Smooth muscle cell of the brain vasculature (primary cell): Measurements from ENCODE around the gene PACSIN3.
"Not testable (repeated sequence)": the region's sequence is repeated elsewhere in the genome, so short reads cannot be mapped to it uniquely, and the experiment has no call there.

ENCODE experiments used
- DNase-seq: peaks from one replicate; pipeline ENCODE4 v3.0.0-alpha.2; 2012; ENCODE audit warnings: low read depth, low spot score

Gene PACSIN3

DNA sequence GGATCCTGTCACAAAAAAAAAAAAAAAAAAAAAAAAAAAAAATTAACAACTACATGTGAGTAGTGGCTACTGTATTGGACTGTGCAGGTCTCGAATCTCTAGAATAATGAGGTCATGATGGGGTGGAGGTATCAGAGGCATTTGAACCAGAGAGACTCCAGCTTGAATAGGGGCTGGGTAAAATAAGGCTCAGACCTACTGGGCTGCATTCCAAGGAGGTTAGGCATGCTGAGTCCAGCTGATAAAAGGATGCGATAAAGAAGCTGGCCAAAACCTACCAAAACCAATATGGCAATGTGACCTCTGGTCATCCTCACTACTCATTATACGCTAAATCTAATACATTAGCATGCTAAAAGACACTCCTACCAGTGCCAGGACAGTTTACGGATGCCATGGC, 5.9 kb upstream of the PACSIN3 start:
- no peak for DNase-seq

DNA sequence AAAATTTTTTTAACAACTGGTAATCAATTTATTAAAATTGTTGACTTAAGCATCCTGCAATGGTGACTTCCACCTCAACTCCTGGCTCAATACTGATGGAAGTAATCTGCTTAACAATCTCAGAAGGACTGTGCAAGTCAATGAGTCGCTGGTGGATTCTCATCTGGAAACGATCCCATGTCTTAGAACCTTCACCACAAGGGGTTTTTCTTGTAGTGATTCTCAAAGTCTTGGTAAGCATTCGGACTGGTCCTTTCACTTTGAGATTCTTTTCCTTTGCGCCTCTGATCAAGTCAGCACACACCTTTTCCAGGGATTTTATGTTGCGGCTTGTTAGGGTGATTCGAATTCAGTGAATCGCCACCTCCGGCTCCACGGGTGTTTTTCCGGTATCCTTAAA, 4.9 kb upstream of the PACSIN3 start:
- DNase-seq = not testable (repeated sequence)

GRCh38 chr11:47189100-47189834, 3.0 kb upstream of the PACSIN3 start:
- no peak for DNase-seq

GRCh38 chr11:47188259-47188658, 2.0 kb upstream of the PACSIN3 start:
- no peak for DNase-seq

GRCh38 chr11:47187723-47188122, 1.5 kb upstream of the PACSIN3 start:
- no peak for DNase-seq

- DNase-seq = no peak
Observed at GRCh38 chr11:47186700-47187695, 764 bp upstream of the PACSIN3 start.

- DNase-seq = no peak
Observed at GRCh38 chr11:47185305-47186075, 744 bp downstream of the PACSIN3 start.

DNA sequence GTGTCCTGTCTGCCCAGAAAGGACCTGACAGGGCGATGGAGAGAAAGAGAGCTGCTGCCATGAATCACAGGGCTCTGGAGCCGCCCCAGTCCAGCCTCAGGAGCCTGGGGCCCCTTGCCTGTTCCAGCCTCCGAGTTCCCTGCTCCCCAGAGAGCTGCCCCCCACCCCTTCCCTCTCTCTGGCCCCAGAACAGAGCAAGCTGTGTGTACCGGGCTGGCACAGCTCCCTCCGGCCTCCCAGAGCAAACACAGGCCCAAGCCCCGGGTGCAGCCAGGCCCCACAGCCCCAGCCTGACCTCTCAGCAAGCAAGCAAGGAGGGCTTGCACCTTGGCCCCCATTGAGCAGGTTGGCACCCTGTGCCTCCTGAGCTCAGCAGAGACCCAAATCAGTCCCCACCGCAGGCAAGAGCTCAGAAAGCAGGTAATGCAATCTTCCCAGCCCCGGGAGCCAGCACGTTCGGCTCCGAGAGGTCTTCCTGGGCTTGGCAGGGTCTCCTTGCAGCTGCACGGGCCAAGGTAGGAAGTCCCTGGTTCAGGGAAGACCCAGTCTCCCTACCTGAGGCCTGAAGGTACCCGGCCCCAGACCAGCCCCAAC, 1.4 kb downstream of the PACSIN3 start:
- DNase-seq = no peak

DNA sequence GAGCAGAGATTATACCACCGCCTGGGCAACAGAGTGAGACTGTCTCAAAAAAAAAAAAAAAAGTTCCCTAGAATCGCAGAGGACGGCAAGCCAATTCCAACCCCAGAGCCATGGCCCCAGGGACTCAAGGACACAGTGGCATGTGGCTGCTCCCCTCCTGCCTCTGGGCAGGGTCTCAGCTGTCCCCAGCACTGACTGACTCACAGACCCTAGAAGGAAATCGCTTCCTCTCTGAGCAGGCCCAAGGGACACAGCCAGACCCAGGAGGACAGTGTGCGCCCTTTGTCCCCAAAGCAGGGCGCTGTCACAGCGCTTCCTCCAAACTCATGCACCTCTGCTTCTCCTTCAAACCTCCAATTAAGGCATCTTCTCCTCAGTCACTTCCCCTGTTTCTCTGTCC, 2.3 kb downstream of the PACSIN3 start:
- no peak for DNase-seq

DNA sequence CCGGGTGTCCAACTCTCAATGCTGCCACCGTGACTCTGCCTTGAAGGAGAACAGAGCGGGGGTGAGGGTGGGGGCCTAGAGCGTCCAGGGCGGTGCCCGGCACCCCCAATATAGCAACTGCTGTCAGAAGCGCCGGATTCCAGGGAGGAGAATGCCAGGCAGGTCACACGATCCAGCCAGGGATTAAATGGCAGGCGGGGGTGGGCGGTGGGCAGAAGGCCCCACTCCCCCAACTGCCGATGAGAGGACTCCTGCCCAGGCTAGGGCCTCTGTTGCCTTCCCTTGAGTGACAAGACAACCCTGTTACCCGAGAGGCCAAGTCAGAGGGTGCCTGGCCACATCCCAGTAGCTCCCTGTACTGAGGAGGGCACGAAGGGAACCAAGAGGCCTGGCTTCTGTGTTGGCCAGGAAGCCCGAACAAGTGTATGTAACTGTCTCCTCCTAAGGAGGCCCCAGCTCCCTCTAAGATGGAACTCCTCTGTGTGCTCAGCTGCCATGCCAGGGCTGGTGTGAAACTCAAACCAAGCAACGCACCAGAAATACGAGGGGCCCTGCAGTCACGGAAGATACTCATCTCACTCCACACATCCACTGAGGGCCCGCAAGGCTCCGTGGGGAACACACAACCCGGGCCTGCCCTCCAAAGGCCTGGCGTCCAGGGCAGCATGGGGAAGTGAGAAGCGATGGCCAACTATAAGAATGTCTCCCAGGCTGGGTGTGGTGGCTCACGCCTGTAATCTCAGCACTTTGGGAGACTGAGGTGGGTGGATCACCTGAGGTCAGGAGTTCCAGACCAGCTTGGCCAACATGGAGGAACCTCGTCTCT, 3.0 kb downstream of the PACSIN3 start:
- DNase-seq = no peak

DNA sequence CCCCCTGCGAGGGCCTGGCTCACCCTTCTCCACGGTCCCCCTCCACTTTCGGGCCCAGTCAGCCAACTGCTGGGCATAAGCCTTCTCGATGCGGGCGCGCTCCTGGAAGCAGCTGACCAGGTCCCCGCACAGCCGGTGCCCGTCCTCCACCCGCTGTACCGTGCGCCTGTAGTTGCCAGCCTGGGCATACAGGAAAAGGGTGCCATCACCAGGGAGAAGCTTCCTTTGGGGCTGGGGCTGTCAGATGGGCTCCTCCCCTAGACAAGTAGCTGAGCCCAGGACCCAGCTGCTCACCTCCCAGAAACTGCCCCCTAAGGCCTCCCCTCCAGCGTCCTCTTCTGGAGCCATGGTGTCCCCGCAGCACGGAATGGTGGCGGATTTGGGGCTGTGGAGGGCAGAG, 3.9 kb downstream of the PACSIN3 start:
- DNase-seq = no peak

DNA sequence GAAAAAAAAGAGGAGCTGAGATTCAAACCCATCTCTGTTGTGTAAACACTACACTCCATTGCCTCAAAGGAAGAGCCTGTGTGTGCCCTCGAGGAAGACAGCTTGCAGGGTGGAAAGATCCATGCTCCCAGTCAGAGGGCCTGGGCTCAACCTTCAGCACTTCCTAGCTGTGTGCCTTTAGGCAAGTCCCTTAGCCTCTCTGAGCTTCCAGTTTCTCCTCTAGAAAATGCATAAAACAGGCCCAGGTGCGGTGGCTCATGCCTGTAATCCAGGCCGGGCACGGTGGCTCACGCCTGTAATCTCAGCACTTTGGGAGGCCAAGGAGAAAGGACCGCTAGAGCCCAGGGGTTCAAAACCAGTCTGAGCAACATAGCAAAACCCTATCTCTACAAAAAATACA, 5.0 kb downstream of the PACSIN3 start:
- DNase-seq = no peak

- no peak for DNase-seq
Observed at GRCh38 chr11:47180006-47180787, 6.0 kb downstream of the PACSIN3 start.

GRCh38 chr11:47179655-47179991, 6.6 kb downstream of the PACSIN3 start:
- DNase-seq = no peak

- no peak for DNase-seq
Observed at GRCh38 chr11:47178737-47179654, 7.2 kb downstream of the PACSIN3 start.

DNA sequence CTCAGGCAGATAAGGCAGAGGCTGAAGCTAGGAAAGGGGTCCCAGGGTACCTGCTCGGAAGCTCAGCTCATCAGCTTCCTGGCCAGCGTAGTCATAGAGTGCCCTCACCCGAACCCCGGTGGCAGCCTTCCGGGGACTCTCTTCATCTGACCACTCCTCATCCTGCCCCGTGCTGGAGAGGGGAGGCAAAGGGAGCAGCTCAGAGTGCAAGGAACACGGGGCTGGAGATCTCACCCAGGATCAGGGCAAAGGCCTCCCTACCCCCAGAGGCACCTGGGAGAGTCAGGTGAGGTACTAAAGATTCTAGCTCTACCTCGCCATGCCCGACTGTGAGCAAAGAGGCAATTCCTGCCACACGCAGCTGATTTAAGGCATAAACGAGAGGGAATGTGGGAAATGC, 7.9 kb downstream of the PACSIN3 start:
- DNase-seq = no peak

DNA sequence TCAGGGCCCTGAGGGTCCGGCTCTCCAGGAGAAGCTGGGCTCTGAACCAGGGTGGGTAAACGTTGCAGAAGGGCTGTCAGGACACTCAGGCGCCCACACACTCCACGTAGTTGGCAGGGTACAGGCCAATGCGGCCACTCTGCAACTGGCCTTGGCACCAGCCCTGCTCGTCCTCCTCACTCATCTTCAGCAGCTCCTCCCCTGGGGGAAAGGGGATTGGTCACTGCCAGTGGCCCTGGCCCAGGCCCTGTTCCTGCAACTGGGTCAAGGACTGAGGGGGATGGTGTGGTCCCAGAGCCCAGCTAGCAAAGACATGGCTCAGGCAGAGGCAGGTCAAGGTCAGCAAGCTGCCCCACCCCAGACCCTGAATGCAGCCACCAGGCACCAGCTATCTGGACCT, 8.4 kb downstream of the PACSIN3 start:
- no peak for DNase-seq

- no peak for DNase-seq
Observed at GRCh38 chr11:47177229-47177845, 8.9 kb downstream of the PACSIN3 start.
